NCI-H1930 (cell line): ENCODE measurements around the gene SPIB.

Source experiments
- DNase-seq, 2 experiments: peaks; one replicate each; lab custom pipeline; 2025; lab: John Stamatoyannopoulos, UW

SPIB gene

DNA sequence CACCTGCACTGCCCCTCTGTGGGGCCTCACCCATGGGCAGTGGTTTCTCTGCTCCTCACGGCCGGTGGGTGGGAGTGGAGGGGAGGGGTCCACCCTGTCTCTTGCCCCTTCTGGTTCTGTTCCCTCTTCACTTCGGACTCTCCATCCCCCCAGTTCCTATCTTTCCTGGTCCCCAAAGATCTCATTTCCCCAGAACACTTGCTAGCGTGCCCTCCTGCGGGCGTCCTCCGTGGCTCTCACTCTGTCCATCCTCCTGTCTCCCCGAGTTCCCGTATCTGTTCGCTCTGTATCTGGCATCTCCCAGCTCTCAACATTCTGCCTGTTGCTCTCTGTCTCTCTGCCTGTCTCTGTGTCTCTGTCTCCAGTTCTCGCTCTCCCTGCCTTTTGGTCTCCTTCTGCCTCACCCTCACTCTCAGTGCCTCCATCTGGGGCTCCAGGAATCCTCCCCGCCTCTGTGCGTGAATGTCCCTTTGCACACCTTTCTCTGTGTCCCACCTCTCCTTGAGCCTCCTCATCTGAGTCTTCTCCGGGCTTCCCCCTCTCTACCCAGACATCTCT is 363 bp downstream of the SPIB start:
- no peak for DNase-seq

DNA sequence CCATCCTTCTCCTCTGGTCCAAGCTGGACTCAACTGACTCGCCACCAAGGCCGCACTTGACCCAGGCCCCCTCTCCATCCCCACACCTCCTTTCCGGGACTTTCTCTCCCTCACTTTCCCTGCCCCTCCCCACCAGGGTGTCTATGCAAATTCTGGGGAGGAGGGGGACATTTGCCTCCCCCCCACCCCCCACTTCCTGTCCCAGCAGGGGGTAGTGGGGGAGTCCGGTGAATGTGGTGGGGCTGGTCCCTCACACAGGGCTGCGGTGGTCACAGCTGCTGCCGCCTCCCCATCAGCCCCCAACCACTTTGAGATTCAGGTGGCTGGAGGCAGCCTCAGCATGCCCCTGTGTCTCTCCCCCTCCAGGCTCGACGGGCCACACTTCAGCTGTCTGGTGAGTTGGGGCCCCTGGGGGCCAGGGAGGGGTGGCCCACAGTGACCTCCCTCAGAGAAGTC is 870 bp downstream of the SPIB start:
- no peak for DNase-seq

DNA sequence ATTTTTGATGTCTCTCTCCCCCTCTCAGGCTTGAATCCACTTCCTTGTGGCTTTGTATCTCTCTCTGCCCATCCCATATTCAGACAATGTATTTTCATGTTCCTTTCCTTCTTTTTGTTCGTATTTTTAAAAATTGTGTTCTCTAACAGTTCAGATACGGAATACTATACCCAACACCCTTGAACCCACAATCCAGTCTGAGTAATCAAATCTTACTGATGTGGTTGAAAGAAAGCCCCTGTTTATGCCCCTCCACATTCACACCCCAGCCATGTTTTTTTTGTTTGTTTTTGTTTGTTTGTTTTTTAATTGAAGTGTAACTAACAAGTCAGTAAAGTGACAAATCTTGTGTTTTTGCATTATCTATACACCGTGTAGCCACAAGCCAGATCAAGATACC is 1.4 kb downstream of the SPIB start:
- DNase-seq: no peak

DNA sequence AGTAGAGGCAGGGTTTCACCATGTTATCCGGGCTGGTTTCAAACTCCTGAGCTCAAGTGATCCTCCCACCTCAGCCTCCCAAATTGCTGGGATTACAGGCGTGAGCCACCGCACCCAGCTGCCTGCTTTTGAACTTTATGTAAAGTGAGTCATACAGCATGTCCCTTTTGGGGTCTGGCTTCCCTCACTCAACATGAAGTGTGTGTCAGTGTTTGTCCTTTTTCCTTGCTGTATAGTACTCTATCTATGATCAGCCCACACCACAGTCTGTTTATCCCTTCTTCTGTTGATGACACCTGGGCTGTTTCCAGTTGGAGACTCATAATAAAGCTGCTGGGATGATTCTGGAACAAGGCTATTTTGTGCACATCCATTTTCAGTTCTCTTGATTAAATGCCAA is 2.1 kb downstream of the SPIB start:
- no peak for DNase-seq

DNA sequence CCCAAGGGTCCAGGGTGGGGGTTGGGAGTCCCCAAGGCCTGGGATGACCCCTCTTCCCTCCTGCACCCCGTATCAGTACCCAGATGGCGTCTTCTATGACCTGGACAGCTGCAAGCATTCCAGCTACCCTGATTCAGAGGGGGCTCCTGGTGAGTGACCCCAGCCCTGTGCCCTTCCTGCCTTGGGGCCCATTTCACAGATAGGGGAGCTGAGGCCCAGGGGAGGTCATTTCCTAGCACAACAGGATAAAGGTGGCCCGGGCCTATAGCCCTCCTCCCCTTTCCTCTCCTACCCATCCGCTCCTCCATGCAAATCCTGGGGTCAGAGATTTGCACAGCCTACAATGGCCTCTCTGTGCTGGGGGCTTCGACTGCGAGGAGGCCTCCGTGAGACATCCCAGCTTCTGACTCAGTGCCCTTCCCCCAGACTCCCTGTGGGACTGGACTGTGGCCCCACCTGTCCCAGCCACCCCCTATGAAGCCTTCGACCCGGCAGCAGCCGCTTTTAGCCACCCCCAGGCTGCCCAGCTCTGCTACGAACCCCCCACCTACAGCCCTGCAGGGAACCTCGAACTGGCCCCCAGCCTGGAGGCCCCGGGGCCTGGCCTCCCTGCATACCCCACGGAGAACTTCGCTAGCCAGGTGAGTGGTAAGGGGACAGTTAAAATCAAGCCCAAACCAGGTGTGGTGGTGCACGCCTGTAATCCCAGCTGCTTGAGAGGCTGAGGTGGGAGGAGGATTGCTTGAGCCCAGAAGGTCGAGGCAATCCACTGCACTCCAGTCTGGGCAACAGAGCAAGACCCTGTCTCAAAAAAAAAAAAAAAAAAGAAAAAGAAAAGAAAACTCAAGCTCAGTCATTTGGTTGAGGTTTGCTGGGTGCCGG is 3.9 kb downstream of the SPIB start:
- DNase-seq: no peak

DNA sequence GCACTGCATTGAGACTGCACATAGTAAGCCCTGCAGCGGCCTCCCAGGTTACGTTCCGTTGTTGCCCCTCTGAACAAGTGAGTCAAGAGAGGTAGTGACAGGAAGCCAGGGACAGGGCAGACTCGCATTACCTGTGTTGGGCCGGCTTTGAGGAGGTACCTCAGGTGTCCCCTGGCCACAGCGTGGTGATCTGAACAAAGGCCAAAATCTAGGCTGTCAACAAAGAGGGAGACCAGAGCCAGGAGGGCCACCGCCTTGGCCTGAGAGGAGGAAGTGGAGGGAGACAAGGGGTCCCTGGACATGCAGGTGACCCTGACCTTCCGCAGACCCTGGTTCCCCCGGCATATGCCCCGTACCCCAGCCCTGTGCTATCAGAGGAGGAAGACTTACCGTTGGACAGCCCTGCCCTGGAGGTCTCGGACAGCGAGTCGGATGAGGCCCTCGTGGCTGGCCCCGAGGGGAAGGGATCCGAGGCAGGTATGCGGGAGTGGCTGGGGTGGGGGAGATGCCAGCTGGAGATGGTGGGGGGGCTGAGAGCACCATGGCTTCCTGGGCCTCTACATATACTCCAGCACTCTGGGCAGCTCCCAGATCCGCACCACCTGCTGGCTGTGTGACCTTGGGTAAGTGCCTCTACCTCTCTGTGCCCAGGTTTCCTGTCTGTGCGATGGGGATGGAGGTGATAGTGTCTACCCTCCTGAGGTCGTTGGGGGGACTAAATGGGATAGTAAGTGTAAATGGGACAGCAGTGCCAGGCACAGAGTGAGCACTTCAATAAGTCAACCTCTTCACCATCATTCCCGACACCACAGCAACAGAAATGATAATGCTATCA is 4.8 kb downstream of the SPIB start:
- DNase-seq: no peak

DNA sequence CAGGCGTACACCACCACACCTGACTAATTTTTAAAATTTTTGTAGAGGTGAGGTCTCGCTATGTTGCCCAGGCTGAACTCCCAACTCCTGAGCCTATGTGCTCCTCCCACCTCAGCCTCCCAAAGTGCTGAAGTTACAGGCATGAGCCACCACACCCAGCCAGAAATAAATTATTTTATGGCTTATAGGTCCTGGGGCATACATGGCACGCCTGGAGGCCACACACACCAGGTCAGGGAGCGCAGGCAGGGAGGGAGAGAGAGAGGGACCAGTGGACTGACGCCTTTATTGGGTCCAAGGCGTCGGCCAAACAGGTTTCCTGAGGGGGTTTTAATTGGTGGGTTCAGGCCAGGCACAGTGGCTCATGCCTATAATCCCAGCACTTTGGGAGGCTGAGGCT is 6.8 kb downstream of the SPIB start:
- DNase-seq: no peak

DNA sequence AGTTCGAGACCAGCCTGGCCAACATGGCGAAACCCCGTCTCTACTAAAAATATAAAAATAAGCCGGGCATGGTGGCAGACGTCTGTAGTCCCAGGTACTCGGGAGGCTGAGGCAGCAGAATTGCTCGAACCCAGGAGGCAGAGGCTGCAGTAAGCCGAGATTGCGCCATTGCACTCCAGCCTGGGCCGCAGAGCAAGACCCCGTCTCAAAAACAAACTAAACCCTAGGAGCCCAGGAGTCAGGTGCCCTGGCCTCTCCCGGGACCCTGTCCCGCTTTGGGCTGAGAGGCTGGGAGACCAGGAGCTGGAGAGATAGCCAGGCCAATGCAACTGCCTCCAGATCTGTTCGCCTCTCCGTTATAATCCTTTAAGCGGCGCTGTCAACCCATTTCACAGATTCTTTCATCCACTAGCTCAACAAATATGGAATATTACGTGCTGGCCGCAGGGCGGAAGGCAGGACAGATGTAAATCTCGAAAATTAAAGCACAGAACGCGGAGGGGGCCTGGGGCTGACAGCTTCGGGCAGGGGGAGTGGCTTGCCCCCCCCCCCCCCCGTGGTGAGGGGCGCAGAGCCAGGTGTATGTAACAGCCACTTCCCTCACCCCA is 8.7 kb downstream of the SPIB start:
- no peak for DNase-seq

DNA sequence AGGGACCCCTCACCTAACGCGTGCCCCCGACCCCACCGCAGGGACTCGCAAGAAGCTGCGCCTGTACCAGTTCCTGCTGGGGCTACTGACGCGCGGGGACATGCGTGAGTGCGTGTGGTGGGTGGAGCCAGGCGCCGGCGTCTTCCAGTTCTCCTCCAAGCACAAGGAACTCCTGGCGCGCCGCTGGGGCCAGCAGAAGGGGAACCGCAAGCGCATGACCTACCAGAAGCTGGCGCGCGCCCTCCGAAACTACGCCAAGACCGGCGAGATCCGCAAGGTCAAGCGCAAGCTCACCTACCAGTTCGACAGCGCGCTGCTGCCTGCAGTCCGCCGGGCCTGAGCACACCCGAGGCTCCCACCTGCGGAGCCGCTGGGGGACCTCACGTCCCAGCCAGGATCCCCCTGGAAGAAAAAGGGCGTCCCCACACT is 9.3 kb downstream of the SPIB start:
- DNase-seq: peak in 1 of 2 experiments; percentile 36

DNA sequence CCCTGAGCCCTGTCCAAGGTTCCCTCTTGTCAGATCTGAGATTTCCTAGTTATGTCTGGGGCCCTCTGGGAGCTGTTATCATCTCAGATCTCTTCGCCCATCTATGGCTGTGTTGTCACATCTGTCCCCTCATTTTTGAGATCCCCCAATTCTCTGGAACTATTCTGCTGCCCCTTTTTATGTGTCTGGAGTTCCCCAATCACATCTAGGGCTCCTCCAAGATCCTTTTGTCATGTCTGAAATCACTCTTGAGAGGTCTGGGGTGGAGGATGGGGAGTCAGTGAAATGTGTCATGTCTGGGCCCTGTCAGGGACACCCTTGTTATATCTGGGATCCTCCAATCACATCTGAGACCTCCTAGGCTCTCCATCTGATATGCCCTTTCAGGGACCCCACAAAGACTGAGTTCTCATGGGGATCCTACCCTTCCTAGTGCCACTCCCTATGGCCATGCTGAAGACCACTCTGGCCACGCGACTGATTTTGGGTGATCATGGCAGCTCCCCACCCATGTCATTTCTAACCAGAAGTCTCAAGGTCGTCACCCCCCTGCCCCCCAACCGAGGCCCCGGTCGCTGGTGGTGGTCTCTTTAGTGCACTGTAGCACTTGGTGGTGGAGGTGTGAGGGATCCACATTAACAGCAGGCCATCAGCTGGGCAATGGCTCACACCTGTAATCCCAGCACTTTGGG is 10.2 kb downstream of the SPIB start:
- DNase-seq: no peak

DNA sequence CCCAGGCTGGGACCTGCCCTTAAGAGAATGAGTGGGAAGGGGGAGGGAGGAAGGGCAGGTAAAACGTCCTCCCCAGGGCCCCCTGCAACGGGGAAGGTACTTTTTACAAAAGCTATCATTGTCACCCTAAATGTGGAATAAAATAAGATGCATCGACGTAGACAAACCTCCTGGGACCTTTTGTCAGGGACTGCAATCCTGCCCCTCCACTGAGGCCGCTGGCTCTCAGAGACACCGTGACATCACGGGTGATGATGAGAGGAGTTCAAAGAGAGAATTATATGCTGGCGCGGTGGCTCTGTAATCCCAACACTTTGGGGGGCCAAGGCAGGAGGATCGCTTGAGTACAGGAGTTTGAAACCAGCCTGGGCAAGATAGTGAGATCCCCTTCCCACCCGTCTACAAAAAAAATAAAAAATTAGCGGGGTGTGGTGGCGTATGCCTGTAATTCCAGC is 12.2 kb downstream of the SPIB start:
- DNase-seq: no peak

DNA sequence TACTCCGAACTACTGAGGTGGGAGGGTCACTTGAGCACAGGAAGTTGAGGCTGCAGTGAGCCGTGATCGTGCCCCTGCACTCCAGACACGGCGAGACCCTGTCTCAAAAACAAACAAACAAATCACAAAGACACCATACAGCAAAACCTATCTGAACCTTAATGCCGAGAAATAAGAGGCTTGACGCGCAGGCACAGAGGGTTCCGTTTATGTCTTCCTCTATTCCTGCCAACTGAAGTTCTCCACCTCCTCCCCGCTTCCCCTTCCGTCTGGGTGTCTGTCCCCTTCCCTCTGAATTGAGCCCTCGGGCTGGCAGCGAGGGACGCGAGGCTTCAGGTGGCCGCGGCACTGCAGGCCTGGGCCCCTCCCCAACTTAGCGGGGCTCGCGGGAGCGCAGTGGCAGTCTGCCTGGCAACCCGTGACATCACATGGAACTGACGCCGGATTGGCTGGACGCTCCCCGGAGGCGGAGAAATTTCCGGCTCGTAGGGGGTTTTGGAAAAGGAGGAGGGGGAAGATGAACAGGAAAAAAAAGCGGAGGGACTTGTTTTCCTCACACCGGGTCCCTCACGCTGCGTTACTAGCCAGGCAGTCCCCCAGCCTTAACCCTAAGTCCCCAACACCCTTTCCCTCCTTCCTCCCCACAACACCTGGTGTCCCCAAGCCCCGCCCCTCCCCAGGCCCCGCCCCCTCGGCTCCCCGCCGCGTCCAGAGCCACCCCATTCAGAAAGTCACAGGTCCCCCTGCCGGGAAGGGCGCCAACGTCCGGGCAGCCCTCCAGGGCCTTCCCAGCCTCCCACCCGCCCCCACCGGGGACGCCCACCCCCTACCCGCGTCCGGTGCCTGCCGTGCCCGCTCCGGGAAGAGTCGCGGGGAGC is 12.8 kb downstream of the SPIB start:
- peak; percentile 80 to 89 for DNase-seq

DNA sequence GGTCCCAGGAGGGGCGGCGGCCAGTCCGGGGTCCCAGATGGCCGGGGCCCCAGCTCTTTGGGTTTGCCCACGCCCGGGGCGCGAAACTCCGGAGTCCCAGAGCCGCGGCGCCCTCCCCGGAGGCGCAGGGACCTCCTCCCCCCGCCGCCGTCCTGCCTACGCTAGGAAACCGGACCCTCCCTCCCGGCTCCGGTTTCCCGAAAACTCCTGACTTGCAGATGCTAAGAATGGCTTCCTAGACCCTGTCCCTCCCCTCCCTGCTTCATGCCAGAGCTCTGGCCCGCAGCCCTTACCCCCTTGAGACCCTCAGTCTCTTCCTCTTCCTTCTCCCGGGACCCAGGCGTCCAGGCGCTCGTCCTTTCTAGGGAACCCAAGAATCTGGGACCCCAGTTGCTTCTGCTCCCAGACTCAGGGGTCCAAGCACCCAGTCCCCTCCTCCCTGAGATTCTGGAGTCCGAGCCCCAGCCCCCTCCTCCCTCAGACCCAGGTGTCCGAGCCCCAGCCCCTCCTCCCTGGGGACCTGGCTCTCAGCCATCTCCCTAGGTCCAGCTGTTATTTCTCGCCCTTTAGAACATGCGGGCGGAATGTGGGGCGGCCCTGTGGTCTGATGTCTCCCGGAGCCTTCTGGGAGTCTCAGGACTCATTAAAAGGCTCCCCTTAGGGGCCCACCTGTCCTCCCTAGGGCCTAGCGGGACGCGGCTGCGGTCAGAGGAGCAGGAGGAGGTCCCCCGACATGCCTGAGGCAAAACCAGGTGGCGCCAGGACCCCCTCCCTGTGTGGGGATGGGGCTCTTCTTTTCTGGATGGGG is 13.7 kb downstream of the SPIB start, which contains the start of gene MYBPC2:
MYBPC2 (plus strand) TSS at position 672 of the 808 bp plus-strand sequence; CDS start at position 734, 62 bp downstream.
- no peak for DNase-seq

DNA sequence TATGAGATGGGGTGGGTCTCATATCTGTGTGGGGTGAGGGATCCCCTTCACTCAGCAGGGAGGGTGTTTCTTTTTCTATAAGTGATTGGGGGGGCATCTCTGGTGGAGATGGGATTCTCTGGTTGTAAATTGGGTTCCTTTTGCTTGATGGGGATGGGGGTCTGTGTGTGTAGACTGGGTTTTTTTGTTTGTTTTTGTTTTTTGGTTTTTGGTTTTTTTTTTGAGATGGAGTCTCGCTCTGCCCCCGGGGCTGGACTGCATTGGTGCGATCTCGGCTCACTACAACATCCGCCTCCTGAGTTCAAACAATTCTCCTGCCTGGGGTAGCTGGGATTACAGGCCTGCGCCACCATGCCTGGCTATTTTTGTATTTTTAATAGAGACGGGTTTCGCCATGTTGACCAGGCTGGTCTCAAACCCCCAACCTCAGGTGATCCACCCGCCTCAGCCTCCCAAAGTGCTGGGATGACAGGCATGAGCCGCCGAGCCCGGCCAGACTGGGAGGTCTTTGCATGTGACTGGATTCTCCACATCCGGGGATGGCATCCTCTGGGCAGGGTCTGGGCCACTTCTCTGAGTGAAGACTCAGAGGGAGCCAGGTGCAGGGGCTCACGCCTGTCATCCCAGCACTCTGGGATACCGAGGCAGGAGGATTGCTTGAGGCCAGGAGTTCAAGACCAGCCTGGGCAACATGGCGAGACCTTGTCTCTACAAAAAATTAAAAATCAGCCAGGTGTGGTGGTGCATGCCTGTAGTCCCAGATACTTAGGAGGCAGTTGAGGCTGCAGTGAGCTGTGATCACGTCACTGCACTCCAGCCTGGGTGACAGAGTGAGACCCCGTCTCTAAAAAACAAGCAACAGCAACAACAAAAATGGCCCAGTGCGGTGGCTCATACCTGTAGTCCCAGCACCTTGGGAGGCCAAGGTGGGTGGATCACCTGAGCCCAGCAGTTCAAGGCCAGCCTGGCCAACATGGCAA is 14.8 kb downstream of the SPIB start:
- DNase-seq: no peak

DNA sequence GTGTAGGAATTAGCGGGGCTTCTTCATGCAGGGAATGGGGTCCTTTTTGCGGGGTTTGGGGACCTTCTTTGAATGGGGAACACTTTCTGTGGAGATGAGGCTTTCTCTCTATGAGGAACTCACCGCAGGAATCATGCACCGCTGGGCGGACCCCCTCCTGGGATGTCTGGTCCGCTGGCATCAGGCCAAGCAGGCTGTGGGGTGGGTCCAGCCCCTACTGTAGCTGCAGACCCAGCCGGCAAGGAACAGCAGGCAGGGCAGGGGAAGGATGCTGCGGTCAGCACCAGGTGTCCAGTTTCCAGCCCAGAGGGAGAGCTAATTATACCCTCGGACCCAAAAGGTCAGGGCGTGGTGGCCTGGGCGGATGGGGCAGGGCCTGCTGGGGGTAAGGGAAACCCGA is 15.8 kb downstream of the SPIB start:
- no peak for DNase-seq

DNA sequence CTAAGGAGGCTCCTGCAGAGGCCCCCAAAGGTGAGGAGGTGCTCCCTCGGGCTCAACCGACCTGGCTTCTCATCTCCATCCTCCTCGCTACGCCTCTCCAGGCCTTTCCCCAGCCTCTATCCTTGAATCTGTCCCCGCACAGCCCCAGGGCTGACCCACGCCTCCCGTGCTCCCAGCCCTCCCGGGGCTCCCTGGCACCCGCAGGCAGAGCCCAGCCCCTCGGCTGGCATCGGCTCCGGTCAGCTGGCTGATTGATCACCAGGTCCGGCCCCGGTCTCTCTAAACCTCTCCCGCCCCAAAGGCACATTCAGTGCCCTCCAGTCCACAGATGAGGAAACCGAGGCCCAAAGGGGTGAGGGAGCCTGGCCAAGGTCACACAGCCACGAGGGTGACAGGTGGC is 16.5 kb downstream of the SPIB start:
- DNase-seq: no peak

DNA sequence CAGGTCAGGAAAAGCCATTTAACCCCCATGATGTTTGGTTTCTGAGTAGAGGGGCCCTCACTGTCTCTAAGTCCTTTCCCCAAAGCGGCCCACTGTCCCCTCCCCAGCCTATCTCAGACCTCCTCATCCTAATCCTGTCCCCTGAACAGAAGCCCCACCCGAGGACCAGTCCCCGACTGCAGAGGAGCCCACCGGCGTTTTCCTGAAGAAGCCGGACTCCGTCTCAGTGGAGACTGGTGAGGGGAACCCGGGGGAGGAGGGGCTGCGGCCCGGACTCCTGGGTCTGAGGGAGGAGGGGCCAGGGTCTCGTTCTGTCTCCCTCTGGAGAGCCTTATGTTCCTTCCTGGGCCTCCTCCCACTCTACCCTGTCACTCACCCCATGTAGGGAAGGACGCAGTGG is 16.9 kb downstream of the SPIB start:
- DNase-seq: no peak

DNA sequence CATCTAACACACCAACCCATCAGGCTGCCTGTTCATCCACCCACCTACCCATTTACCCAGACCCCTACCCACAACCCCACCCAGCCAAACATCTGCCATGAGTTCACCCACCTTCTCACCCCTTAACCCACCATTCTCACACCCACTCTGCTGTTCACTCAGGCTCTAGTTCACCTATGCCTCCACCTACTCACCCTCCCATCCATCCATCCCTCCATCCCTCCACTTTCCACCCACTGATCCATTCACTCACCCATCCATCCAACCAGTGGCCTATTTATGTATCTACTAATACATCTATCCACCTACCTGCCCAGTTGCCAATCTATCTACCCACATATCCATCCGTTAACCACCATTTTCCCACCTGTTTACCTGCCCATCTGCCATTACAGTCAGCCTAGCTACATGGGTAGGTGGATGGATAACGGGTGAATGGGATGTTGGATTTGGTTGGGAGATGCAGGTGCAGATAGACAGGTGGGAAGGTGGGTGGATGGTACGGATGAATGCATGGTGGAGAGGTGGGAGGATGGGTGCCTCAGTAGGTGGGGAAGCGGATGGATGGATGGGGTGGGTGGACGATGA is 19.2 kb downstream of the SPIB start:
- DNase-seq: no peak
